HG03432 (cell line): ENCODE data around the gene GDPGP1.
A peak's percentile ranks its signal among the peaks of the same experiment; 100 is the strongest.

Experiments used
- ATAC-seq: cut with Tn5 transposase; IDR thresholded peaks from one replicate; pipeline ENCODE4 v1.9.1; 2021; ENCODE audit warnings: mild to moderate bottlenecking, moderate library complexity; ENCODE audit not compliant: unreplicated experiment

The GDPGP1 gene

DNA sequence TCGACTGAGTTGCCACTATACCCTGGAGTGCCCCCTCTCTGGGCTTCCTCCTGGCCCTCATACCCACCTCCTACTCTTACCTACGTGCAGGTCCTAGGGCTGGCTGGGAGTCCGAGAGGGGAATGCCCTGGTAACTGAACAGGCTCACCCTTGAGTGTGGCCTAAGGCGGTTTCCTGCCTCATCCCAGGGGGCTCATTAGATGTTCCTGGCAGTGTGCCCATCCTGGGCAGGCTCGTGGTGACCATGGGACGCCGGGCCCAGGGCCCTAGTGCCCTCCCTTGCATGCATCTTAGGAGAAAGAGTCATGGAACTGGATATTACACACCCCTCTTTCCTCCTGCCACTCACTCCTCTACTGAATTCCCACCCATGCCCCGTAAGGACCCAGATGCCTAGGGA lies 30.1 kb upstream of the GDPGP1 start:
- no peak for ATAC-seq

DNA sequence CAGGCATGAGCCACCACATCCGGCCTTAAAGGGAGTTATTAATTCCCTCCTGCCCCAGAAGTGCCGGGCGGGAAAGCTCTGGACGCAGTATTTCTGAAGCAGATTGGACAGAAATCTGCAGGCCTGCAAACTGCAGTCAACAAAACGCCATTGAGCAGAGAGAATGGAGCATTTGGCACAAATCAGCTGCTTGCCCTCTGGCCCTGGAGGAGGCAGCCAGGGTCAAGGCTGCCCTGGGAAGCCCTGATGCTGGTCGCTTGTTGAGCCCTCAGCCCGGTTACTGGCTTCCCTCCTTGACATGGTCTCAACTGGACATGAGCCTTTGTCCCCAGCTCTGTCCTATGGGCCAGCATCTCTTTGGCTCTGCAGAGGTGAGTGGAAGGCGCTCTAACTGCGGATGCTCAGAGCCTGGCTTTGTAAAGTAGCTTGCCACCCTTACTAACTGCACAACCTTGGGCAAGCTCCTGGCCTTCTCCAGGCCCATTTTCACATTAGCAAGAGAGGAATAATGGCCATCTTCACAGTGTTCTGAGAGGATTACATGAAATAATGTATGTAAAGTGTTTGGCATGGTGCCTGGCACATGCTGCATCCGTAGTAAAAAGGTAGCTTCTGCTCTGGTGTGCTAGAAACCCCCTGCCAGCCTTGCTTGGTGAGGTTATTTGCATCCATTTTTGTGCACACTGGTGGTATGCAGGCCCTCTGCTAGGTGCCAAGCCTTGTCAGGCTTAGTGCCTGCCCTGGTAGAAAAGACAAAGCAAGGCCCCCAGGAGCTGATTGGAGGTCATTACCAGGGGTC lies 28.8 kb upstream of the GDPGP1 start:
- ATAC-seq, result no peak

DNA sequence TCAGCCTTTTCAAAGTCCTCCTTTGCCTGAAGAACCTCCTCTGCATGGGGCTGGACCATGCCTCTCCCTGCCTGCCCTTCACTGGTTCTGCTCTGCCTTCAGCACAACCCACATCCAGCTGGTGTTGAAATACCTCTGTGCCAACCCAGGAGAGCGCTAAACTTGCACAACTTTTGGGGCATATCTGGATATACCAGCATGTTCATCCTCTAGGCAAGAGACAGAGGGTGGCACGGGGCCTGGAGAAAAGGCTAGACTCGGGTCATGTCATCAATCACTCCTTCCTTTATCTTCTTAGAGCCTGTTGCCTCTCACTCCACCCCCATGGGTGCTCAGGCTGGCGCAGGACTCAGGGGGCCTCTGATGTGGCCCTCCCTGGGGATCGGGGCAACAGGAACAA lies 28.1 kb upstream of the GDPGP1 start:
- no peak for ATAC-seq

DNA sequence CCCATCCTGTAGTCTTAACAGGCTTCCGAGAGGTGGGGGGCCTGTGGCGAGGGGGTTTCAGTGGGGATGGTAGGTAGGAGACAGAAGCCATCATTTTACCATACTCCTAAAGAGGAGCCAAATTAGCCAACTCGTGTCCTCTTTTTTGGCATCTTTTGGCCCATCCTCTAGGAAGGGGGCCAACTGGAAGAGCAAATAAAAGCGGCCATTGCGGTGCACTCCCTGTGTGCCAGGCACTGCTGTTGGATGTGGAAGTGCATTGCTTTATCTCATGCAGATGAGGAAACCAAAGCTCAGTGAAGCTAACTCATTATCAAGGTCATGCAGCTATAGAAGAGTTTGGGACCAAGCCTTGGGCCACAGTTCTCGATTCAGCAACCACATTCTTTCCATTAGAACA lies 26.8 kb upstream of the GDPGP1 start:
- no peak for ATAC-seq

DNA sequence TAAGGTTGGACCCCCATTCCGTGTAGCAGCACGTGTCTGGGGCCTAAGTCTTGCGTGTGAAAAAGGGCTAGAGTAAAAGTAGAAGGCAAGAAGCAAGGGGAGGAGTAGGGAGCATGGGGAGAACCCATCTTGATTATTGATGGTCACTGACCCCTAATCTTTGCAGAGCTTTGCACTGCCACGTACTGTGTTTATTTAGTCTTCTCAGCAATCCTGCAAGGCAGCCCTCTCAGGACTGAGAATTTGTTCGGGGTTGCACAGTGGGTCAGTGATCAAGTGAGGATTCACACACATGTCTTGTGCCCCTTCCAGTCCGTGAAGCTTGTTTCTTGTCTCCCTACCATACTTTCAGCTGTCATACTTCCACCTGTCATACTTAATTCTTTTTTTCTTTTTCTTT lies 25.7 kb upstream of the GDPGP1 start:
- no peak for ATAC-seq

DNA sequence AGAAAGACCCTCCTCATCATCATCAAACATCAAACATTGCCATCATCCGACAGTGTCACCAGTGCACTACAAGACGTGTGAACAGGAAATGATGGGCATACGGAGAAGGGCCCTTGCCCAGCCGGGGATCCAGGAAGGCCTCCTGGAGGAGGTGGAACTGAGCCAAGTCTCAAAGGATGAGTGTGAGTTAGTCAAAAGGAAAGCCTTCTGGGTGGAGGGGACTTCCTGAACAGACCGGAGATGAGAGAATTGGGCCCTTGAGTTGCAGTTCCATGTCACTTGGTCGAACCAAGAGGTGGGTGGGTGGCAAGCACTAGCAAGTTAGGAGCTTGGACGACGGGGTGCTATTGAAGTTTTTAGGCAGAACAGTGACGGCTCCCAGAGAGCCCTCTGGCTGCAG lies 24.4 kb upstream of the GDPGP1 start:
- peak; percentile 50 for ATAC-seq

DNA sequence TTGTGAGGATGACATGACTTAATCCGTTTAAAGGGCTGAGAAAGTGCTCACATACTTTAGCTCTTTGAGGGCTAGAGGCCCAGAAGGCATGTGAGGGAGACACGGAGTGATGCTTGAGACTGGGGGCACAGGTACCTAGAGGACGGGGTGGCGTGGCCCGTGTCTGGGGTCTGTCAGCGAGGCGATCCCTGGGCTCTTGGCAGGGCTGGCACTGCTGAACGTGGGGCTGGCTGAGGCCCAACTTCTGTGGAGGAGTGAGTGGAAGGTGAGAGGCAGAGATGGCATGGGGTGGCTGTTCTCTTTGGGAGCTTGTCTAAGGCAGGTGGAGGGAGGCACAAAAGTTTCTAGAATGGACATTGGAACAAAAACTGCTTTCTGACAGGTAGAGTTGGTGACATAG lies 23.4 kb upstream of the GDPGP1 start:
- no peak for ATAC-seq

DNA sequence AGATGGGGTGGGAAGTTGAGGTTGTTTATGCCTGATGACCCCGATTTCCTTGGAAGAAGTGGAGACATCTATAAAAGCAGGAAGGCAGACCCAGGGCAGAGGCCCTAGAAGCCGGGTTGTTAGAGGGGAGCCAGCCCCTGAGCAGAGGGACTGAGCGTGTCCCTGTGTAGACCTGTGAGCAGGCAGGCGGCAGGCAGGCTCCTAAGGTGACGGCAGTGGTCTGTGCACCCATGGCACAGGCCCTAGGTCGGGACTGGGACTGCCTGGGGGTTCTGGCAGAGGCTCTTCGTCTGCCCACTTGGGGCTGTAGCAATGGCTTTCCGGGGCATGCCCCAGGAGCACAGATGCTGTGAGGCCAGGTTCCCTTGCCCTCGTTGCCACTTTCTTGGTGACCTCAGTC lies 23.0 kb upstream of the GDPGP1 start:
- ATAC-seq, result no peak

DNA sequence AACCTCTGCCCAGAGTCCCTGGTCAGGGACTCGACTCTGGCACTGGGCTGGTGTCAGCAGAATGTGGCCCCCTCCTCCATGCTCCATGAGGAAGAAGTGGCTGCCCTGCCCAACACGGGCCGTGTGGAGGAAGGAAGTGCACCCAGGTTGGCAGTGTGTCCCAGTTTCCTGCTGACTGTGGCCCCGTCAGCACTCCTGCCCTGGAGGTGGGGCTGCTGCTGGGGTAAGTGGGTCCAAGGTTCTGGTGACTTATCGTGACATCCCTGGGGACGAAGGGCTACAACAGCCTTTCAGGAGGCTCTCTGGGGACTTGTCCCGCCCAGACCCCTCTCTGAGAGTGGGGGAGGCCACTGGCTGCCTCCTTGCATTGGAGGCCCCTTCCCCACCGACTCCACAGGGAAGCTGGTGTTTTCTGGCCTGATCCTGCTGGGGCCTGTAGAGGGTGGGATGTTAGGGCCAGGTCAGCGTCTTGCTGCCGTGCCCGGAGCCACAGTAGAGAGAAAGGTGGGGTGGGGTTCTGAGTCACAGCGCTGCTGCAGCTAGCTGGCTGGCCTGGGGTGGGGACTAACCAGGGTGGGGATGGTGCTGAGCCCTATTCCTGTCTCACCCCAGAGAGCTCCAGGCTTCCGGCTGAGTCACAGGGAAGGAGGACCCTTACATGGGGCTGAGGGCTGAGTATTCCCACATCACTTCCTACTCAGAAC lies 22.4 kb upstream of the GDPGP1 start:
- no peak for ATAC-seq

DNA sequence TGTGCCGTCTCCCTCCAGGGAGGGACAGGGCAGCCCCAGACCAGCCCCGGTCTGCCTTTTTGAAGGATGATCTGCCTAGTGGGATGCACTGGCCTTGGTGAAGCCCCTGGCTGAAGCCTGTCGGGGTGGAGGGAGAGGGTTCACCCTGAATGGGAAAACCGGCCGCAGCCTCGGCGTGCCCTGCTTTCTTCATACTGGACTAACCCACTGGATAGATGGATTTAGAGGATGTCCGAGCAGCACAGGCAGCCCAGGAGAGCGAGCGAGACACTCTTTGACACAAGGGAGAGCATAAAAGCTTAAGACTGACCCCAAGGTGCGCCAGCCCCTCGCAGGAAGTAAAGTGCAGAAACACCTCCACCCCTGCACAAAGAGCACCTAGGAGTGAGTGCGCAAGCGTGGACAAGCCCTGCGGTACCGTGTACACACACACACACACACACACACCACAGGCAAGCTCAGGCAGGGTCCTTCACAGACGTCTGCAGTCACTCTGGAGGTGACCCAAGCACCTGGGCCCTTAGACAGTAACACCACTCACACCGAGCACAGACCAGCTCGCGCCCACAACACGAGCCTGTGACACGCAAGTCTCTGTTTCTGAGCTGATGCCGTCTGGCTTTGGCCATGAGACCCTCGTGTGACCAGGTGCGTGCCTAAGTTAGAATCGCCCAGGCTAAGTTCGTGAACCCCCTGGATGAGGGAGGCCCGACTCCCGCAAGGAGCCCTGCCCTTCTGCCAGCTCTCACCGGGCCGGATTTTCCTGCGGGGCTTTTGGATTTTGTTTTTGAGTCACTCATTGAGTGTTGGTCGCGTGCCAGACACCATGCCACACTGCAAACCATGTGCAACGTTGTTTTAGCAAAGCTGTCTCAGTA lies 21.5 kb upstream of the GDPGP1 start:
- no peak for ATAC-seq

DNA sequence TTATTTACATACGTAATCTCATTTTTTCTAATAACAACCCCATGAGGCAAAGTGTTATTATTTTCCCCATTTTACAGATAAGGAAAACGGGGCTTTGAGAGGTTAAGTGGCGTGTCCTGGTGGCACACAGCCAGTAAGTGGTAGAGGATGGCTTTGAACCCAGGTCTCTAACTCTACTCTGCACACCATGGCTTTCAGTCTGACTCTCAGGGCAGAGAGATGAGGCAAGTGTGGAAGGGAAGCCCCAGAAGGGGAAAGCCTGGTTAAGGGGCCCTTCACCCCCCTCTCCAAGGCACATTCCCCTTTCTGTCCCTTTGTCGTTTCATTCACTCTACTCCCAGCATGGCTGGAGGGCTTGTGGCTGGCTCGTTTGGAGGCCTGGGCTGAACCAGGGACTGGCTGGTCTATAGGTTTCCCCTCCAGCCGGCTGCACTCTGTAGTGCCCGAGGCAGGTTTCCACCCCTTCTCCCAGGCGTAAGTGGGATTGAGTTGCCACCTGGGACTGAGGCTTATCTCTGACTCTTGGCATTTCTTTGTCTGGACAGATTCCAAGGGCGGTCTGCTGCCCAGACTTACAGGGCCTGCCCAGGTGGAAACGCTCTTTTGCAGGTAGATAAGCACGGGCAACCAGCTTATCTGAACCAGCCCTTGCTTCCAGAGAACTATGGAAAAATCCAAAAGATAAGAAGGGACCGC lies 20.7 kb upstream of the GDPGP1 start:
- no peak for ATAC-seq

DNA sequence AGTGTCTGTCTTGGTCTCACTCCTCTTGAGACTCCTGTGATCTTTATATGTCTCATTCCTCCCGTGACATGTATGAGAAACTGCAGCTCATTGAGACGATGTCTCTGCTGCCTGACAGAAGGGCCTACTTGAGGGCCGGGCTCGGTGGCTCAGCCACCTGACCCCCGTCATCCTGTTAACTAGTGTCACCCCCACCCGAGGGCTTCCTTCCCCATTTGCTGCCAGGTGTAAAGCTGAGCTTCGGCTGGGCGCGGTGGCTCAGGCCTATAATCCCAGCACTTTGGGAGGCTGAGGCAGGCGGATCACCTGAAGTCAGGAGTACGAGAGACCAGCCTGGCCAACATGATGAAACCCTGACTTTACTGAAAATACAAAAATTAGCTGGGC lies 20.2 kb upstream of the GDPGP1 start:
- ATAC-seq, result no peak

DNA sequence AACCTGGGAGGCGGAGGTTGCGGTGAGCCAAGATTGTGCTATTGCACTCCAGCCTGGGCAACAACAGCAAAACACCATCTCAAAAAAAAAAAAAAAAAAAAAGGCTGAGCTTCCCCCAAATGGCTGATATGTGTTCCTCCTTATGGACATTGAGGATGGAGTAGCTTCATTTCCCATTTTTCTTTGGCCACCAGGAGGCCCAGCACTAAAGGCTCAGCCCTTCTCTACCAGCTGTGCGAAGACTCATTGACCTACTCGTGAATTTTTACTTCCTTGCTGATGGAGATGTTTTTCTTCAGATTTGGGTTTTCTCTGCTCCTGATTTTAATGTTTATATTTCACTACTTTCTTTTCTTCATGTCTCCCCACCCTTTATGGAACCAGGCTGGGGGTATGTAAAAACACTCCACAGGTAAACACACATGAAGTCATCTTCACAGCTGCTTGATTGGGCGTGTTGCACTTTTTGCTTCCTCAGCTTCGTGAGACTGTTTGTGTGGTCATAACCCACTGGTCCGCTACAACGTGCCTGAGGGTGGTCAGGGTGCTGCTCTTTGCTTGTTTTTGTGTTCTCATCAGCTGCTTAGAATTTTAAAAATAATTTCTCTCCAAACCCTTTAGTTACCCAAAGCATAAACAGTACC lies 19.3 kb upstream of the GDPGP1 start:
- ATAC-seq, result no peak

DNA sequence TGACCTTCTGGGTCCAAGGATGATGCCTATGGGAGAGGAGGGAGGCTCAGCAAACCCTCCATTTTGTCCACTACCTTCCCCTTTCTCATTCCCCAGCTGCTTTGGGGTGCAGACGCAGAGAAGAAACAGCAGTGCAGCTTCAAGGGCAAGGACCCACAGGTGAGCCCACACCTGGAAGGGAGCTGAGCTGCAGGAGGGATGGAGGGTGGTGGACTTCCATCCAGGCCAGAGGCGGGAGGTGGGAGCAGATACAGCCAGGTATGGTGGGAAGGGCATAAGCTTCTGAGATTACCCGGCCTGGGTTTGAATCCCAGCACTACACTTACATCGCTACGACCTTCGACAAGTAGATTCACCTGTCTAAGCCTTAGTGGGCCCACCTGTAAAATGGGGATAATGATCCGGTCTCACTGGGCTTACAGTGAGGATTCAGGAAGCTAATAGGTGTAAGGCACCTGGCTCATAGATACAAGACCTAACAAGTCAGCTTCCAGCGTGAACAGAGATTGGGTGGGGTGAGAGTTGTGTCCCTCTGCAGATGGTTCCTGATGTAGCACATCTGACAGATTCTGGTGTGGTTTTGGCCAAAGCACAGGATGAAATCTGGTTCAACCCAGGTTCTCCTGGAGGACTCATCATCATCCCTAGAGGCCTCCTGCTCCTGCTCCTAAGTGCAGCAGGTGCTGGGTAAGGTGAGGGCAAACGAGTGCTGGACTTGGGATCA lies 16.2 kb upstream of the GDPGP1 start:
- ATAC-seq, result no peak

DNA sequence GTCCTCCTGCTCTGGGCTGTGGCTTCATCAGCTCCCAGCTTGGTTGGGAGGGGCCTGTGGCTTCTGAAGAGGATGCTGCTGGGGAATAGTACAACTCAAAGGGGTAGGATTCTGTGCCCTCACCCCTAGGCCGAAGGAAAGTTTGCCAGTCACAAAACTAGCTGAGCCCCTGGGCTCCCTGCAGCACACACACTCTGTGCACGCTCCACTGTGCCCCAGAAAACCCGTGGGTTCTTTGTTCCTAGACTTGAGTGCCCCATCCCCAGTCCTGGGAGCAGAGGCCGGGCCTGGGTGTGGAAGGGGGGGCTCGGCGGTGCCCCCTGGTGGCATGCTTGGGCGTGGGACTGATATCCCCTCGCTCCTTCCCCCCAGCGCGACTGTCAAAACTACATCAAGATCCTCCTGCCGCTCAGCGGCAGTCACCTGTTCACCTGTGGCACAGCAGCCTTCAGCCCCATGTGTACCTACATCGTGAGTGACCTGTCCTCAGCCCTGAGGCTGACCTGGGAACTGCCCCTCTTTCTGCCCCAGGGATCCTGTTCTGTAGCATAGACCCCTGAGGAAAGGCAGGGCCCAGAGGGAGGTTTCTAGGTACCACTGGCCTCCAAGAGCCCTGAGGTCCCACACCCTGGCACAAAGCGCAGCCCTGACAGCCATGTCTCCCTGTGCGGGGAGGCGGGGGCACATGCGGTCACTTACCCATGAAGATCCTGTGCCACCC lies 14.4 kb upstream of the GDPGP1 start:
- peak; percentile 49 for ATAC-seq

DNA sequence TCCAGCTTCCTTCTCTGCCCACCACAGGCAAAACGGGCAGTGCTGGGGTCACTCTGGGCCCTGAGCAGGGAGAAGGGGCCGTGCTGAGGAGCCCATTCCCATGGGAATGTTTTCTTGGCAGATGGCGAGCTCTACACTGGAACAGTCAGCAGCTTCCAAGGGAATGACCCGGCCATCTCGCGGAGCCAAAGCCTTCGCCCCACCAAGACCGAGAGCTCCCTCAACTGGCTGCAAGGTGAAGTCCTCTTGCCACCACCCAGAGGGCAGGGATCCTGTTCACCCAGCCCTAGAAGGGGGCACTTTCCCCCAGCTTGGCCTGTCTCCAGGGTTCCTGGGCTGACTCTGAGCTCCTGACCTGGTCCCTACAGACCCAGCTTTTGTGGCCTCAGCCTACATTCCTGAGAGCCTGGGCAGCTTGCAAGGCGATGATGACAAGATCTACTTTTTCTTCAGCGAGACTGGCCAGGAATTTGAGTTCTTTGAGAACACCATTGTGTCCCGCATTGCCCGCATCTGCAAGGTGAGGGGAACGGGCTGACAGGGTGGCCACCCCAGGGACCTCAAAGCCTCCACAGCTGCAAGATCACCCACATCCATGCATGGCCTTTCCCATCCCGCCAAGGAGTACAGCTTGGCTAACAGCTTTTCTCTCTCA lies 12.6 kb upstream of the GDPGP1 start:
- ATAC-seq, result no peak

DNA sequence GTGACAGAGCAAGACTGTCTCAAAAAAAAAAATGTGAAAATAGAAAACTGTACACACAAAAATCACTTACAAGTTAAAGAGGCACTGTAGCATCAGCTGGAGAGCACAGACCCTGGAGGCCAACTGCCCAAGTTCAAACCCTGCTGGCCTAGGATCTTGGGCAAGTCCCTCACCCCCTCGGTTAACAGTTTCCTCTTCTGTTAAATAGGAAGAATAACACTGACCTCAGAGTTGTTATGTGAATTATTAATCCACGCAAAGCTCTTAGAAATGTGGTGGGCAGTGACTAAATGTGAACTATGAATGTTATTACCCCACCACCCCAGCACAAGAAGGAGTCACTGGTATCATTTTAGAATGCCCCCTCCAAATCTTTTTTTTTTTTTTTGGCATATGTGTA lies 11.5 kb upstream of the GDPGP1 start:
- ATAC-seq, result no peak

DNA sequence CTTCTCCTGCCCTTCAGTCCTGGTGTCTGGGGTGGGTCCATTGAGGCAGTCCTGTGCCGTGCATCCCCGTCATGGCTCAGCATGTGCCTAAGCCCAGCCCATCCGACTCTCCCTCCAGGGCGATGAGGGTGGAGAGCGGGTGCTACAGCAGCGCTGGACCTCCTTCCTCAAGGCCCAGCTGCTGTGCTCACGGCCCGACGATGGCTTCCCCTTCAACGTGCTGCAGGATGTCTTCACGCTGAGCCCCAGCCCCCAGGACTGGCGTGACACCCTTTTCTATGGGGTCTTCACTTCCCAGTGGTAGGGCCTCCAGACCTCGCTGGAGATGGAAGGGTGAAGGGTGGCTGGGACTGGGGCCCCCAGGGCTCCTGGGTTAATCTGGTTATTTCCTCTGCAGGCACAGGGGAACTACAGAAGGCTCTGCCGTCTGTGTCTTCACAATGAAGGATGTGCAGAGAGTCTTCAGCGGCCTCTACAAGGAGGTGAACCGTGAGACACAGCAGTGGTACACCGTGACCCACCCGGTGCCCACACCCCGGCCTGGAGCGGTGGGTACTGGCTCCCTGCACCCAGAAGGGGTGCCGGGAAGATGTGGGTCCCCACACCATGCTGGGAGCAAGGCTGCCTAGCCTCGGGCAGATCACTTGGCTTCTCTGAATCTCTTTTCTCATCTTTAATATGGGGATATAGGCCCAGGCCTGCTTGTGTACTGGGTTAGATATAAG lies 10.4 kb upstream of the GDPGP1 start:
- no peak for ATAC-seq
